ENCODE results near the gene IPPK.

DNA sequence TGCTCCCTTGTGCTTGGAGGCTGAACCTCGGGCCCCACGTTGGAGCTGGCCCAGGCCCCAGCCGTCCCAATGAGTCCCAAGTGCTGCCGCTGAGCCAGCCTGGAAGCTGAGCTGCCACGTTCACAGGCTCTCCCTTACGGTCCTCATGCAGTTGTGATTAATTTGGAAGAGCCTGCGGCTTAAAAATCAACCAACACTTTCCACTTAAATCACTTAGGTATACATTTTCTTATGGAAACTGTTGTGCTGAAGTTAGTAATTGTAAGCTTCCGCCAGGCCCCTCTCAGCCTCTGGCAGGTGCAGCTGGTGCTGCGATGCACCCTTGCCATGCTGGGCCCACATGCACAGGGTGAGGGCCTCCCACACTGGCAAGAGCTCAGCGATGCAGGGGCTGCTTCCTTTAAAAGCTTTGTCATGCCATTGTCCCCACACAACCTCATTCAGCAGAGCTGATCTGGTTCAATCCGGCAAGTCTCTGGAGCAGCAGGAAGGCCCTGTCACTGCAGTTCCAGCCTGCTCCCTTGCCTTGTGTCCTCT is 61.0 kb downstream of the IPPK start:
- TF ChIP-seq POLR2A (IDR thresholded peaks at IDR 0.05), result no peak
- no peak for TF ChIP-seq CTCF (IDR thresholded peaks at IDR 0.05 in 8 of 11, conservative IDR thresholded peaks at IDR 0.05 in 3 of 11)
